Measurements from ENCODE around the gene SFT2D2. TPM values are rescaled to one million over a fixed set of nuclear protein-coding genes. Genes with fewer than 3 reads are reported as not detected.

SFT2D2 gene
- total RNA-seq, 1 donor from 2014 or later, result 30.5 TPM

DNA sequence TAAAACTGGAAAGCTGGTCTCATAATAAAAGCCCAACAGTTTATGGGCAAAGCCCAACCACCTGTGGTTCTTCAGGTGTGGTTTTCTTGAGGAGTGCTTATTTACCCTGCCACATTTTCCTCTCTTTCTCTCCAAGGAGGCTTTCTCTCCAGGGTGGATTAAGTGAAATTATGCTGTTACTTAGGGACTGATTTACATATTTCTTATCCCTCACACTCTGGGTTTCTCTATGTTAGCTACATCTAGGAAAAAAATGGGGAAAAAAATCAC lies 59.7 kb downstream of the SFT2D2 start:
- no peak overlapping the region for H3K4me3 Mint-ChIP-seq

DNA sequence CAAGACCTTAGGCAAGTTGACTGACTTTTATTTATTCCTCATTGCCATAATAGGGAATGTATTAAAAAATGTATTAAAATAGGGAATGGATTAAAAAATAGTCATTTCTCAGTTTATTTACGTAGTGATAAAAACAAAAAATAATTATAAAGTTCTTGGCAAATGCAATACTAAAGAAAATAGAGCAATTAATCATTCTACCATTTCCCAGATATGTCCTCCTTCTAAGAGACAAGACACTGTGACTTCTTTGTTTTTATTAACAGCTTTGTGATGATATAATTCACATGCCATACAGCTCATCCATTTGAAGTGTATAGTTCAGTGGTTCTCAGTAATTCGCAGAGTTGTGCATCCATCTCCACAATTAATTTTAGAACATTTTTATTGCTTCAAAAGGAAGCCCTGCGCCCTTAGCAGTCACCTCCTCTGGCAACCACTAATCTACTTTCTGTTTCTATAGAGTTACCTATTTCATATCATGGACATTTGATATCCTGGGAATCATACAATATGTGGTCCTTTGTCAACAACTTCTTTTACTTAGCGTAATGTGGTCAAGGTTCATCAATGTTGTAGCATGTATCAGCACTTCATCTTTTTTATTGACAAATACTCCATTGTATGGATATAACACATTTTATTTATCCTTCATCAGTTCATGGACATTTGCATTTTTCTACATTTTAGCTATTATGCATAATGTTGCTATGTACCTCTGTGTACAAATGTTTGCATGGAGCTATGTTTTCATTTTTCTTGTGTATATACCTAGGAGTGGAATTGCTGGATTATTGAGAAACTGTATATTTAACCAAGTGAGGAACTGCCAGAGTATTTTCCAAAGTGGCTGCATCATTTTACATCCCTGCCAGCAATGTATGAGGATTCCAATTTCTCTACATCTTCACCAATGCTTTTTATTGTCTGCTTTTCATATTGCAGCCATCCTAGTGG lies 60.4 kb downstream of the SFT2D2 start:
- H3K27ac Mint-ChIP-seq, result no peak overlapping the region
- no peak for DNase-seq (ENCODE audit: low spot score)
- H3K36me3 ChIP-seq, result no peaks in the 10 kb centered on the region

More for the DNA sequence above, 59.7 kb downstream of the SFT2D2 start:
- H3K9me3 ChIP-seq (ENCODE audit: low read depth), result no peaks in the 10 kb centered on the region
- no peak overlapping the region for H3K9ac ChIP-seq
- H3K4me2 ChIP-seq, result peak overlapping the region; percentile 35
- DNase-seq (ENCODE audit: low spot score), result peak; percentile 8
- no peaks in the 10 kb centered on the region for H3K79me2 ChIP-seq (ENCODE audit: low read depth)
- H3K27ac ChIP-seq, result no peak overlapping the region
- Mint-ChIP-seq H3K27me3 (ENCODE audit: insufficient read depth, low read depth) (no peaks in the 10 kb centered on the region), H3K36me3 (no peaks in the 10 kb centered on the region), H3K9me3 (no peaks in the 10 kb centered on the region), H3K4me1 (peaks cover 5% of the 10 kb centered on the region), H3K27ac (no peak overlapping the region)
- peaks cover 5% of the 10 kb centered on the region for H3F3A ChIP-seq (ENCODE audit: low read depth)
- H2AFZ ChIP-seq (replicated peaks), result no peak overlapping the region
- TF ChIP-seq, protein P1, sequence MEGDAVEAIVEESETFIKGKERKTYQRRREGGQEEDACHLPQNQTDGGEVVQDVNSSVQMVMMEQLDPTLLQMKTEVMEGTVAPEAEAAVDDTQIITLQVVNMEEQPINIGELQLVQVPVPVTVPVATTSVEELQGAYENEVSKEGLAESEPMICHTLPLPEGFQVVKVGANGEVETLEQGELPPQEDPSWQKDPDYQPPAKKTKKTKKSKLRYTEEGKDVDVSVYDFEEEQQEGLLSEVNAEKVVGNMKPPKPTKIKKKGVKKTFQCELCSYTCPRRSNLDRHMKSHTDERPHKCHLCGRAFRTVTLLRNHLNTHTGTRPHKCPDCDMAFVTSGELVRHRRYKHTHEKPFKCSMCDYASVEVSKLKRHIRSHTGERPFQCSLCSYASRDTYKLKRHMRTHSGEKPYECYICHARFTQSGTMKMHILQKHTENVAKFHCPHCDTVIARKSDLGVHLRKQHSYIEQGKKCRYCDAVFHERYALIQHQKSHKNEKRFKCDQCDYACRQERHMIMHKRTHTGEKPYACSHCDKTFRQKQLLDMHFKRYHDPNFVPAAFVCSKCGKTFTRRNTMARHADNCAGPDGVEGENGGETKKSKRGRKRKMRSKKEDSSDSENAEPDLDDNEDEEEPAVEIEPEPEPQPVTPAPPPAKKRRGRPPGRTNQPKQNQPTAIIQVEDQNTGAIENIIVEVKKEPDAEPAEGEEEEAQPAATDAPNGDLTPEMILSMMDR (IDR thresholded peaks at IDR 0.05), result no peak
- no peak for TF ChIP-seq EZH2phosphoT487 (IDR thresholded peaks at IDR 0.05)
- no peak for TF ChIP-seq EZH2 (IDR thresholded peaks at IDR 0.05)
- H3K36me3 ChIP-seq, result no peaks in the 10 kb centered on the region
- no peaks in the 10 kb centered on the region for H4K20me1 ChIP-seq (ENCODE audit: low read depth)
- H3K4me3 ChIP-seq, result no peak overlapping the region
- H3K27me3 ChIP-seq, result no peaks in the 10 kb centered on the region
- peaks cover 11% of the 10 kb centered on the region for H3K4me1 ChIP-seq

DNA sequence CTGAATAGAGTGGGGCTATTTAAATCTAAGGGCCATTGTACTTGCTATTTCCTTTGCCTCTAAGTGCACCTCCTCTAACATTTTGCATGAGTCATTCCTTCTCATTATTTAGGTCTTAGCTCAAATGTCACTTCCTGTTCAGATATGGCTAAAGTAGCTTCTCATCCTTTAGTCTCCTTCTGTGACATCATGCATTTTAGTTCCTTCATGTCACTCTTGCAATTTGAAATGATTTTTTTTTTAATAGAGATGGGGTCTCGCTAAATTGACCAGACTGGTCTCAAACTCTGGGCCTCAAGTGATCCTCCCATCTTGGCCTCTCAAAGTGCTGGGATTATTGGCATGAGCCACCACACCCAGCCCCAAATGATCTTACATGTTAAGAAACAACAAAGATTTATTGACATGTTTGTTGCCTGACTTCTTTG lies 61.4 kb downstream of the SFT2D2 start:
- Histone ChIP-seq H3K36me3 (no peaks in the 10 kb centered on the region), H3K27me3 (no peaks in the 10 kb centered on the region), H3K4me2 (no peak overlapping the region), H3K4me1 (peaks cover 22% of the 10 kb centered on the region), H3F3A (ENCODE audit: low read depth) (peaks cover 5% of the 10 kb centered on the region), H4K20me1 (ENCODE audit: low read depth) (no peaks in the 10 kb centered on the region), H3K27ac (no peak overlapping the region), H3K9me3 (ENCODE audit: low read depth) (no peaks in the 10 kb centered on the region), H3K79me2 (ENCODE audit: low read depth) (no peaks in the 10 kb centered on the region), H3K9ac (no peak overlapping the region), H3K4me3 (no peak overlapping the region), H2AFZ (replicated peaks) (no peak overlapping the region)
- H3K9me3 Mint-ChIP-seq, result no peaks in the 10 kb centered on the region
- H3K27me3 Mint-ChIP-seq (ENCODE audit: insufficient read depth, low read depth), result peaks cover 3% of the 10 kb centered on the region
- H3K4me1 Mint-ChIP-seq, result peaks cover 5% of the 10 kb centered on the region
- no peak for DNase-seq (ENCODE audit: low spot score)
- no peak overlapping the region for H3K27ac Mint-ChIP-seq
- H3K36me3 Mint-ChIP-seq, result no peaks in the 10 kb centered on the region
- TF ChIP-seq, protein P1 (IDR thresholded peaks at IDR 0.05), result no peak
- TF ChIP-seq EZH2 (IDR thresholded peaks at IDR 0.05), result no peak
- no peak for TF ChIP-seq EZH2phosphoT487 (IDR thresholded peaks at IDR 0.05)
- no peak overlapping the region for H3K4me3 Mint-ChIP-seq

More for the DNA sequence above, 60.4 kb downstream of the SFT2D2 start:
- Histone ChIP-seq H3F3A (ENCODE audit: low read depth) (peaks cover 5% of the 10 kb centered on the region), H3K27me3 (no peaks in the 10 kb centered on the region), H3K4me1 (peaks cover 14% of the 10 kb centered on the region), H3K4me3 (no peak overlapping the region), H3K9ac (no peak overlapping the region), H3K27ac (no peak overlapping the region), H4K20me1 (ENCODE audit: low read depth) (no peaks in the 10 kb centered on the region), H3K4me2 (no peak overlapping the region), H3K9me3 (ENCODE audit: low read depth) (no peaks in the 10 kb centered on the region), H3K79me2 (ENCODE audit: low read depth) (no peaks in the 10 kb centered on the region), H2AFZ (replicated peaks) (no peak overlapping the region)
- no peaks in the 10 kb centered on the region for H3K9me3 Mint-ChIP-seq
- H3K4me1 Mint-ChIP-seq, result peaks cover 5% of the 10 kb centered on the region
- no peak overlapping the region for H3K4me3 Mint-ChIP-seq
- no peaks in the 10 kb centered on the region for H3K36me3 Mint-ChIP-seq
- TF ChIP-seq, protein P1 (IDR thresholded peaks at IDR 0.05), result no peak
- TF ChIP-seq EZH2phosphoT487 (IDR thresholded peaks at IDR 0.05) (no peak), EZH2 (IDR thresholded peaks at IDR 0.05) (no peak)
- H3K27me3 Mint-ChIP-seq (ENCODE audit: insufficient read depth, low read depth), result peaks cover 3% of the 10 kb centered on the region

Data from neural progenitor cell (in vitro differentiated cells).